B cell (primary cell): Measurements from ENCODE around the gene MAN1B1.

ENCODE experiments used
- EZH2 ChIP-seq: IDR thresholded peaks from 2 replicates; pipeline ENCODE4 v1.6.1; 2012; ENCODE audit warnings: borderline replicate concordance, low read depth, mild to moderate bottlenecking, moderate library complexity, low read length; ENCODE audit not compliant: insufficient read depth, poor library complexity, severe bottlenecking
- TF ChIP-seq, protein P1 (sequence below): fragments of 200-600 bp; IDR thresholded peaks from one replicate; pipeline ENCODE4 v1.8.0; 2022; ENCODE audit warnings: antibody characterized with exemption, mild to moderate bottlenecking

DNA sequence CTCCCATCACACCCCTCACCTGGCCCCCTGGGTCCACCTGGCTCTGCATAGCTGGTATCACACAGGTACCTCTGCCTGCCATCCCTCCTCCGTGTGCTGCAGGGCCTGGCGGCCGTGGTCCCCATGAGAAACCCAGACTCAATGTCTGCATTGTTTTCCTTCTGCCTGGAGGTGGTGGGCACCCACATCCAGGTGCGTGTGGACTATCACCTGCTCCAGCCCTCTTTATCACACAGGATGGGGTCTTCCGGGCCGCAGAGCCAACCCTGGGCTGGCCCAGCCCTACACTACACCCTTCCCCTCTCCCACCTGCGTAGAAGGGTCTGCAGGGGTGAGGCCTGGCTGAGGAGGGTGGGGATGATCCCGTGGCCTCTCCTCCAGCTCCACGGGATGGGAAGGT lies 47.9 kb upstream of the MAN1B1 start:
- TF ChIP-seq, protein P1, sequence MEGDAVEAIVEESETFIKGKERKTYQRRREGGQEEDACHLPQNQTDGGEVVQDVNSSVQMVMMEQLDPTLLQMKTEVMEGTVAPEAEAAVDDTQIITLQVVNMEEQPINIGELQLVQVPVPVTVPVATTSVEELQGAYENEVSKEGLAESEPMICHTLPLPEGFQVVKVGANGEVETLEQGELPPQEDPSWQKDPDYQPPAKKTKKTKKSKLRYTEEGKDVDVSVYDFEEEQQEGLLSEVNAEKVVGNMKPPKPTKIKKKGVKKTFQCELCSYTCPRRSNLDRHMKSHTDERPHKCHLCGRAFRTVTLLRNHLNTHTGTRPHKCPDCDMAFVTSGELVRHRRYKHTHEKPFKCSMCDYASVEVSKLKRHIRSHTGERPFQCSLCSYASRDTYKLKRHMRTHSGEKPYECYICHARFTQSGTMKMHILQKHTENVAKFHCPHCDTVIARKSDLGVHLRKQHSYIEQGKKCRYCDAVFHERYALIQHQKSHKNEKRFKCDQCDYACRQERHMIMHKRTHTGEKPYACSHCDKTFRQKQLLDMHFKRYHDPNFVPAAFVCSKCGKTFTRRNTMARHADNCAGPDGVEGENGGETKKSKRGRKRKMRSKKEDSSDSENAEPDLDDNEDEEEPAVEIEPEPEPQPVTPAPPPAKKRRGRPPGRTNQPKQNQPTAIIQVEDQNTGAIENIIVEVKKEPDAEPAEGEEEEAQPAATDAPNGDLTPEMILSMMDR = no peak
- no peak for TF ChIP-seq EZH2
